ENCODE measurements around the gene CLIC6. TPM values are rescaled to one million over a fixed set of nuclear protein-coding genes. Genes with fewer than 3 reads are reported as not detected.

The CLIC6 gene
- total RNA-seq, 2 donors from 2014 or later, result 3.4 to 7.0 TPM

DNA sequence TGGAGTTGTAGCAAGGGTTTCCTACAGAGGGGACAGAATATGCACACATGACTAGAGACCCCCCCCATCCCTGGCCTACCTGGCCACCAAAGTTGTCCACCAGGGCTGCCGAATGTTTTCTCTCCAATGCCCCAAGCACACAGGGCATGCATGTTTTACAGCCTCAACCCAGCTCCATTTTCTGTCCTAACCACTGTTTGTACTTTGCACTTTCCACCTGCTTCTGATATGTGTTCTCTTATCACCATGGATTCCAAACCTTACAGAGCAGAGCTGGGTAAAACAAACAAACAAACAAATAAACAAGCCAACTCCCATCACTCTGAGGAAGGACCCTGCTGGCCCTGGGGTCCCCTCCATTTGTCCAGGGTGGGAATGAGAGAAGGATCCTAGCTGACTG is 27.3 kb downstream of the CLIC6 start:
- WGBS, result 95% methylated on average over 1 of the region's 1 CpG
- intact Hi-C loops (cut with DNase I), result loop anchor here (10.0 kb wide), 1 partner anchor 189 kb away; no protein-coding TSS in a partner anchor
- no peak overlapping the region for H3K27ac ChIP-seq

DNA sequence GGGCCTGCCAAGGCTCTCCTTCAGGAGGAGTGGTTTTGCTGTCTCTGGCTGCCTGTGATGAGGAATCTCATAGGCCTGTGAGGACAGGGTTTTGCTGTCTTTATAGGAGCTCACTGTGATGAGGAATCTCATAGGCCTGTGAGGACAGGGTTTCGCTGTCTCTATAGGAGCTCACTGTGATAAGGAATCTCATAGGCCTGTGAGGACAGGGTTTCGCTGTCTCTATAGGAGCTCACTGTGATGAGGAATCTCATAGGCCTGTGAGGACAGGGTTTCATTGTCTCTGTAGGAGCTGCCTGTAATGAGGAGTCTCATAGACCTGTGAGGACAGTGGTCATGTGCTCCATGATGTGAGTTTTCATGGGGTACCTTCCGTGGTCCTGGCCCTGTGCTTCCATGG is 29.0 kb downstream of the CLIC6 start:
- intact Hi-C loops (cut with DNase I), result loop anchor here (10.0 kb wide), 1 partner anchor 187 kb away; no protein-coding TSS in a partner anchor
- no peaks in the 10 kb centered on the region for H3K4me1 ChIP-seq (replicated peaks)
- no peaks in the 10 kb centered on the region for H3K36me3 ChIP-seq
- TF ChIP-seq POLR2AphosphoS5 (IDR thresholded peaks at IDR 0.05) (no peak), POLR2A (IDR thresholded peaks at IDR 0.05) (no peak)
- TF ChIP-seq, protein P1, sequence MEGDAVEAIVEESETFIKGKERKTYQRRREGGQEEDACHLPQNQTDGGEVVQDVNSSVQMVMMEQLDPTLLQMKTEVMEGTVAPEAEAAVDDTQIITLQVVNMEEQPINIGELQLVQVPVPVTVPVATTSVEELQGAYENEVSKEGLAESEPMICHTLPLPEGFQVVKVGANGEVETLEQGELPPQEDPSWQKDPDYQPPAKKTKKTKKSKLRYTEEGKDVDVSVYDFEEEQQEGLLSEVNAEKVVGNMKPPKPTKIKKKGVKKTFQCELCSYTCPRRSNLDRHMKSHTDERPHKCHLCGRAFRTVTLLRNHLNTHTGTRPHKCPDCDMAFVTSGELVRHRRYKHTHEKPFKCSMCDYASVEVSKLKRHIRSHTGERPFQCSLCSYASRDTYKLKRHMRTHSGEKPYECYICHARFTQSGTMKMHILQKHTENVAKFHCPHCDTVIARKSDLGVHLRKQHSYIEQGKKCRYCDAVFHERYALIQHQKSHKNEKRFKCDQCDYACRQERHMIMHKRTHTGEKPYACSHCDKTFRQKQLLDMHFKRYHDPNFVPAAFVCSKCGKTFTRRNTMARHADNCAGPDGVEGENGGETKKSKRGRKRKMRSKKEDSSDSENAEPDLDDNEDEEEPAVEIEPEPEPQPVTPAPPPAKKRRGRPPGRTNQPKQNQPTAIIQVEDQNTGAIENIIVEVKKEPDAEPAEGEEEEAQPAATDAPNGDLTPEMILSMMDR (IDR thresholded peaks at IDR 0.05), result no peak
- no peak for DNase-seq (ENCODE audit: low spot score)
- H3K4me3 ChIP-seq, result no peak overlapping the region
- H3K9me3 ChIP-seq, result no peaks in the 10 kb centered on the region
- no peak overlapping the region for H3K27ac ChIP-seq
- H3K27me3 ChIP-seq (replicated peaks; ENCODE audit: insufficient read depth), result no peaks in the 10 kb centered on the region
- WGBS, result 97% methylated on average over 3 of the region's 3 CpGs

More for the DNA sequence above, 27.3 kb downstream of the CLIC6 start:
- no peak for DNase-seq (ENCODE audit: low spot score)
- Histone ChIP-seq H3K36me3 (no peaks in the 10 kb centered on the region), H3K4me1 (replicated peaks) (no peaks in the 10 kb centered on the region), H3K4me3 (no peak overlapping the region), H3K27me3 (replicated peaks; ENCODE audit: insufficient read depth) (no peaks in the 10 kb centered on the region), H3K9me3 (no peaks in the 10 kb centered on the region)
- TF ChIP-seq POLR2AphosphoS5 (IDR thresholded peaks at IDR 0.05) (no peak), POLR2A (IDR thresholded peaks at IDR 0.05) (no peak)
- TF ChIP-seq, protein P1 (IDR thresholded peaks at IDR 0.05), result no peak

DNA sequence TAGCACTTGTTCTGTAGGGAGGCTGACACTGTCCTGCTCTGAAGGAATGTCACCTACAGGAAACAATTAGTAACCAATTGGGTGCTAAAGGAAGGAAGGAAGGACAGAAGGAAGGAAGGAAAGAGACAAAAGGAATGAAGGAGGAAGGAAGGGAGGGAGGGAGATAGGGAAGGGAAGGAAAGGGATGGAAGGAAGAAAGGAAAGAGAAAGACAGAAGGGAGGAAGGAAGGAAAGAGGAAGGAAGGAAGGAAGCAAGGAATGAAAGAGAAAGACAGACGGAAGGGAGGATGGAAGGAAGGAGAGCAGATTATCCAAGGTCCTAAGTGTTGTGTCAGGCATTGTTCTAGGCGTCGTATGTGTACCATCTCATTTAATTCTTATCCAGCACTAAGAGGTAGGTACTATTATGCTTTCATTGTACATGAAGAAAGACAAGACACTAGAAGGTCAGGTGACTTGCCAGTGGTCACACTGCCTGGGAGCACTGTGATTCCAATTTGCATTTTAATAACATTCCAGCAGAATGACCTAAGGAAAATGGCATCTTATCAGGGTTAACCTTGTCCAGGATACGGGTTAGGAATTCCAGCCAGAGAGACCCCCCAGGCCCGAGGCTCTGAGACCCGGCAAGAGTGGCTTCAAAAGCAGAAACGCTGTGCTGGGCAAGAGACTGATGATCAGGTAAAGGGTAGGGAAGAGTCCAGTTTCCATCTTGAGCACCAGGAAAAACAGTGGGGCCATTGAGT is 29.6 kb downstream of the CLIC6 start:
- no peaks in the 10 kb centered on the region for H3K4me1 ChIP-seq (replicated peaks)
- no peaks in the 10 kb centered on the region for H3K9me3 ChIP-seq
- 91% methylated on average over 7 of the region's 7 CpGs for WGBS
- H3K27me3 ChIP-seq (replicated peaks; ENCODE audit: insufficient read depth), result no peaks in the 10 kb centered on the region
- TF ChIP-seq POLR2A (IDR thresholded peaks at IDR 0.05) (no peak), POLR2AphosphoS5 (IDR thresholded peaks at IDR 0.05) (no peak)
- TF ChIP-seq, protein P1 (IDR thresholded peaks at IDR 0.05), result no peak
- no peak overlapping the region for H3K27ac ChIP-seq
- H3K36me3 ChIP-seq, result no peaks in the 10 kb centered on the region
- H3K4me3 ChIP-seq, result no peak overlapping the region
- intact Hi-C loops (cut with DNase I), result loop anchor here (10.0 kb wide), 1 partner anchor 186 kb away; no protein-coding TSS in a partner anchor
- no peak for DNase-seq (ENCODE audit: low spot score)

DNA sequence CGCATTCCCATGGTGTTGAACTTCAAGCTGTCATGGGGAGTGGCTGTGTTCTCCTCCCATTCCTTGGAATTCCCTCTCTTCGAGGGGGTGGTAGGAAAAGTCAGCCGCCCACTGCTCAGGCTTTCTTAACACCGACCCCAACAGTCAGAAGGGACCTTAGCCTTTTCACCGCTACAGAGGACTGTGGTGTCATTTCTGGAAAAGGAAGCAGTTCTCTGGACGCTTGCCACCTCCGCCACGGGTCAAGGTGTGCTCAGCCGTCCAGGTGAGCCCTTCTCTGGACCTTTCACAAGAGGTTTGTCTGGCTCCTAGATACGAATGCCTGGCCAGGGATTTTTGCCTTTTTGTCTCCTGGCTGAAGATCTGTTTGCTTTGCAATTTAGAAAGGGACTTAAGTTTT is 31.8 kb downstream of the CLIC6 start:
- Histone ChIP-seq H3K27me3 (replicated peaks; ENCODE audit: insufficient read depth) (no peaks in the 10 kb centered on the region), H3K4me1 (replicated peaks) (peaks cover 12% of the 10 kb centered on the region), H3K36me3 (no peaks in the 10 kb centered on the region), H3K4me3 (no peak overlapping the region), H3K27ac (no peak overlapping the region), H3K9me3 (no peaks in the 10 kb centered on the region)
- 88% methylated on average over 10 of the region's 10 CpGs for WGBS
- intact Hi-C loops (cut with DNase I), result no loop called here
- TF ChIP-seq, protein P1 (IDR thresholded peaks at IDR 0.05), result no peak
- TF ChIP-seq POLR2A (IDR thresholded peaks at IDR 0.05), result no peak
- no peak for DNase-seq (ENCODE audit: low spot score)

DNA sequence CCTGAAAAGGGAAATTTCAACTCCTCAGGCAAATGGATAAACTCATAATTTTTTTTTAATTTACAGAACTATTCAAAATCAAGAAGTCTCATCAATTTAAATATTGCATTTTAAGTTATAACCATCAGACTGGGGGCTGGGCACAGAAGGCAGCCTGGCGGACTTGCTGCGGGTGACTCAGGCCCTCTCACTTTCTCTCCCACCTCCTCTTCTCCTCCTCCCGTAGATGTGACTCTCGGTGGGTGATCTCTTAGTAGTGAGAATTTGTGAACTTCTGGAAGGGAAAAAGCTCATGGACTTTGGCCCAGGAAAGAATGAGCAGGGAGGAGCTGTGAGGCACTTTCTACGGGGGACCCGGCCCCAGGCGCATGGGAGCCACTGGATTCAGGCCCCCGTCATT is 32.9 kb downstream of the CLIC6 start:
- intact Hi-C loops (cut with DNase I), result no loop called here
- Histone ChIP-seq H3K27me3 (replicated peaks; ENCODE audit: insufficient read depth) (no peaks in the 10 kb centered on the region), H3K9me3 (no peaks in the 10 kb centered on the region), H3K36me3 (no peaks in the 10 kb centered on the region), H3K4me3 (no peak overlapping the region), H3K27ac (no peak overlapping the region), H3K4me1 (replicated peaks) (peaks cover 12% of the 10 kb centered on the region)
- DNase-seq (ENCODE audit: low spot score), result no peak
- 90% methylated on average over 8 of the region's 8 CpGs for WGBS
- TF ChIP-seq POLR2A (IDR thresholded peaks at IDR 0.05) (no peak), POLR2AphosphoS5 (IDR thresholded peaks at IDR 0.05) (no peak)
- TF ChIP-seq, protein P1 (IDR thresholded peaks at IDR 0.05), result no peak

Data from prostate gland (tissue), 2 donors.